LNCAP (cell line): Measurements from ENCODE around the gene MYH11.

Experiments
- TF ChIP-seq, protein P1 (sequence below): fragments of 450-650 bp; IDR thresholded peaks from 2 replicates; pipeline ENCODE4 v1.5.1; 2017; ENCODE audit warnings: mild to moderate bottlenecking

The MYH11 gene

DNA sequence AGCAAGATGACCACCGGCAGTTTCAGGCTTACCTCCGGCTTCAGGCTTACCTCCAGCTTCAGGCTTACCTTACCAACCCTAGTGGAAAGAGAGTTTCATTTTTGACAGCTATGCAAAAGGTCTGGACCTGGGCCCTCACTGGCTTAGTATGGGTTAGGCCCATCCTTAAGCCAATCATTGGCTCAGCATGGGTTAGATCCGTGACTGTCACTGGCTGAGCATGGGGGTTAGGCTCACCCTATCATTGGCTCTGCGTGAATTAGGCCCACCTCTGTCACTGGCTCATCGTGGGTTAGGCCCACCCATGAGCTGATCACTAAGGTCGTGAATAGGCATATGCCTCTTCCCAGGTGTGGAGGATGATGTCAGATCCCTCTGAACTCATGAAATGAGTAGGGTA lies 198.7 kb downstream of the MYH11 start:
- TF ChIP-seq, protein P1, sequence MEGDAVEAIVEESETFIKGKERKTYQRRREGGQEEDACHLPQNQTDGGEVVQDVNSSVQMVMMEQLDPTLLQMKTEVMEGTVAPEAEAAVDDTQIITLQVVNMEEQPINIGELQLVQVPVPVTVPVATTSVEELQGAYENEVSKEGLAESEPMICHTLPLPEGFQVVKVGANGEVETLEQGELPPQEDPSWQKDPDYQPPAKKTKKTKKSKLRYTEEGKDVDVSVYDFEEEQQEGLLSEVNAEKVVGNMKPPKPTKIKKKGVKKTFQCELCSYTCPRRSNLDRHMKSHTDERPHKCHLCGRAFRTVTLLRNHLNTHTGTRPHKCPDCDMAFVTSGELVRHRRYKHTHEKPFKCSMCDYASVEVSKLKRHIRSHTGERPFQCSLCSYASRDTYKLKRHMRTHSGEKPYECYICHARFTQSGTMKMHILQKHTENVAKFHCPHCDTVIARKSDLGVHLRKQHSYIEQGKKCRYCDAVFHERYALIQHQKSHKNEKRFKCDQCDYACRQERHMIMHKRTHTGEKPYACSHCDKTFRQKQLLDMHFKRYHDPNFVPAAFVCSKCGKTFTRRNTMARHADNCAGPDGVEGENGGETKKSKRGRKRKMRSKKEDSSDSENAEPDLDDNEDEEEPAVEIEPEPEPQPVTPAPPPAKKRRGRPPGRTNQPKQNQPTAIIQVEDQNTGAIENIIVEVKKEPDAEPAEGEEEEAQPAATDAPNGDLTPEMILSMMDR, result no peak

- TF ChIP-seq, protein P1, result no peak
Observed at GRCh38 chr16:15654591-15654990, 202.2 kb downstream of the MYH11 start.

DNA sequence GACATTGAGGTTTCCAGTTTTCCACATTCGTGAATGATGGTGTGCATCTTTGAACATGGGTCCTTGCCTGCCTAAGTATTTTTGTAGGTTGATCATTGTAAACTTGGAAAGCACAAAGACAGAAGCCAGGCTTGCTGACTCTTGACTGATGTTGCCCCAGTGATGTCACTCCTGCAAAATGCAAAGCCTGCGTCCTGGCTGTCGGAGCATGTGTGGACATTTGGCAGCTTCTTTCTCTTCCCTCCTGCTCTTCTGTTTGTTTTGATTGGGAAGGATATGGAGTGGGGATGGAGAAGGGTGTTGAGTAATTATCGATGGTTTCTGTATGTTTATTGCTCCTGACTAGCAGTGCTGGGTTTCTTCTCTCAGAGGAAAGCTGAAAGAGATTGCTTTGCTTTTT lies 203.6 kb downstream of the MYH11 start:
- TF ChIP-seq, protein P1, result no peak
